K562 (cell line): ENCODE measurements around the gene PDE1A. TPM values are rescaled to one million over a fixed set of nuclear protein-coding genes. Genes with fewer than 3 reads are reported as not detected.

Source experiments
- ATAC-seq: fragments of 200-7000 bp; cut with Tn5 transposase; 3 replicates; pipeline ENCODE4 v1.9.1; 2020; ENCODE audit warnings: moderate library complexity
- BruUV-seq: library from RNA; stranded (reverse); fragments of 400-500 nt; replicated peaks from 2 replicates; lab custom pipeline; 2021; lab: Mats Ljungman, UMichigan
- CTCF ChIA-PET: fragments of 300-600 bp; formaldehyde crosslinking; extraction: SDS; loops from one replicate; lab custom pipeline; 2021; ENCODE audit warnings: low intra/inter-chr PET ratio; lab: Yijun Ruan, JAX
- POLR2A ChIA-PET: fragments of 300-600, 350-650 bp; sonication (Branson Sonifier 250); formaldehyde crosslinking; extraction: SDS; loops from one replicate; lab custom pipeline; 2021; ENCODE audit warnings: antibody characterized with exemption, inconsistent platforms; lab: Yijun Ruan, JAX
- DNase-seq, 4 experiments: peaks; one replicate each; pipeline versions ENCODE4 v3.0.0 to v3.0.0-alpha.2; 2011 to 2018; ENCODE audit warnings: low spot score in 3 of 4, mixed read lengths in 3 of 4; ENCODE audit errors: extremely low read depth in 1 of 4
- FAIRE-seq: peaks from 2 replicates; lab custom pipeline; 2011; peaks lifted over from hg19 to GRCh38; lab: Jason Lieb, UNC
- H2AFZ ChIP-seq: 2 replicates; pipeline ENCODE4 v1.6.0; 2011; ENCODE audit warnings: low read depth, low read length, control low read depth, inconsistent platforms
- H3K27ac ChIP-seq: fragments of 200-600 bp; 3 replicates; pipeline ENCODE4 v1.8.0; 2011; ENCODE audit warnings: low read depth, mild to moderate bottlenecking, control low read depth, inconsistent platforms, low read length, moderate library complexity, mixed read lengths; ENCODE audit errors: extremely low read depth
- H3K27me3 ChIP-seq, 2 experiments: fragments of 300-600 bp in 1 of 2; 2 replicates in 1 of 2; 3 replicates in 1 of 2; pipeline versions ENCODE4 v1.6.0 to v1.8.0; 2011; ENCODE audit warnings: inconsistent platforms in 2 of 2, low read length in 2 of 2, mild to moderate bottlenecking in 1 of 2, mixed read lengths in 1 of 2, moderate library complexity in 1 of 2; ENCODE audit not compliant: control insufficient read depth in 2 of 2, insufficient read depth in 2 of 2
- H3K36me3 ChIP-seq: fragments of 300-600 bp; 3 replicates; pipeline ENCODE4 v1.8.0; 2011; ENCODE audit warnings: mild to moderate bottlenecking, low read length, inconsistent platforms; ENCODE audit not compliant: control insufficient read depth, insufficient read depth
- H3K4me1 ChIP-seq, 2 experiments: fragments of 200-600 bp in 1 of 2; replicated peaks in 1 of 2; 2 replicates in 1 of 2; 3 replicates in 1 of 2; pipeline versions ENCODE4 v1.5.1 to v1.8.0; 2011; ENCODE audit warnings: inconsistent platforms in 2 of 2, low read length in 2 of 2, mild to moderate bottlenecking in 1 of 2, mixed read lengths in 1 of 2, moderate library complexity in 1 of 2; ENCODE audit not compliant: control insufficient read depth in 2 of 2, insufficient read depth in 2 of 2
- H3K4me2 ChIP-seq: 2 replicates; pipeline ENCODE4 v1.6.1; 2011; ENCODE audit warnings: low read length, control low read depth, inconsistent platforms, mixed read lengths; ENCODE audit not compliant: insufficient read depth
- H3K4me3 ChIP-seq: fragments of 200-600 bp; sonication (generic), shearing (Covaris generic); 2 replicates; pipeline ENCODE4 v1.5.1; 2016; ENCODE audit warnings: control low read depth, inconsistent platforms
- H3K79me2 ChIP-seq: fragments of 200-600 bp; 3 replicates; pipeline ENCODE4 v1.8.0; 2011; ENCODE audit warnings: low read length, inconsistent platforms; ENCODE audit not compliant: control insufficient read depth, insufficient read depth
- H3K9ac ChIP-seq, 2 experiments: 2 replicates each; pipeline versions ENCODE4 v1.6.0 to v1.6.1; 2011; ENCODE audit warnings: low read depth in 2 of 2, low read length in 2 of 2, control low read depth in 1 of 2, inconsistent platforms in 1 of 2, mild to moderate bottlenecking in 1 of 2, mixed read lengths in 1 of 2; ENCODE audit not compliant: insufficient read depth in 1 of 2
- H3K9me1 ChIP-seq: one replicate; pipeline ENCODE4 v1.6.0; 2011; ENCODE audit warnings: inconsistent platforms, mild to moderate bottlenecking, low read length, moderate library complexity; ENCODE audit not compliant: control insufficient read depth, insufficient read depth
- H3K9me3 ChIP-seq: replicated peaks from 2 replicates; pipeline ENCODE4 v1.5.1; 2011; ENCODE audit warnings: low read depth, low read length, inconsistent platforms; ENCODE audit not compliant: control insufficient read depth, insufficient read depth
- H4K20me1 ChIP-seq: replicated peaks from 2 replicates; pipeline ENCODE4 v1.6.1; 2011; ENCODE audit warnings: low read length, inconsistent platforms, mixed read lengths; ENCODE audit not compliant: control insufficient read depth, insufficient read depth
- ATF1 ChIP-seq, 2 experiments: fragments of 450-650 bp in 1 of 2; IDR thresholded peaks; 2 replicates each; pipeline ENCODE4 v1.6.1; 2016; ENCODE audit warnings: missing compliant biosample characterization in 1 of 2, missing genetic modification characterization in 1 of 2
- CTCFL ChIP-seq: IDR thresholded peaks from 2 replicates; pipeline ENCODE4 v1.6.1; 2011; ENCODE audit warnings: borderline replicate concordance, low read depth, mild to moderate bottlenecking, moderate library complexity, low read length; ENCODE audit not compliant: insufficient read depth, poor library complexity, severe bottlenecking
- CXXC5 ChIP-seq: fragments of 250-450 bp; sonication (Bioruptor Pico); IDR thresholded peaks from 2 replicates; pipeline ENCODE4 v1.8.0; 2022; ENCODE audit warnings: inconsistent platforms, mild to moderate bottlenecking, moderate library complexity
- DLX4 ChIP-seq: fragments of 250-450 bp; sonication (Bioruptor Pico); IDR thresholded peaks from 2 replicates; pipeline ENCODE4 v1.6.1; 2021; ENCODE audit warnings: mild to moderate bottlenecking
- ILF3 ChIP-seq: fragments of 450-650 bp; IDR thresholded peaks from 2 replicates; pipeline ENCODE4 v1.6.1; 2018; ENCODE audit warnings: antibody characterized with exemption, mild to moderate bottlenecking, moderate library complexity, borderline replicate concordance
- JUND ChIP-seq, 2 experiments: IDR thresholded peaks; 2 replicates in 1 of 2; 3 replicates in 1 of 2; pipeline ENCODE4 v1.6.1; 2011; ENCODE audit warnings: borderline replicate concordance in 2 of 2, low read depth in 2 of 2, low read length in 2 of 2, improper control_type of control experiment in 1 of 2, missing biosample characterization in 1 of 2, missing genetic modification characterization in 1 of 2, missing genetic modification reagents in 1 of 2
- KDM2B ChIP-seq: fragments of 250-450 bp; sonication (Bioruptor Pico); IDR thresholded peaks from 2 replicates; pipeline ENCODE4 v1.8.0; 2021; ENCODE audit warnings: mild to moderate bottlenecking, moderate library complexity
- MEIS2 ChIP-seq: fragments of 450-650 bp; IDR thresholded peaks from 2 replicates; pipeline ENCODE4 v1.6.1; 2014; ENCODE audit warnings: mild to moderate bottlenecking; ENCODE audit not compliant: partially characterized antibody
- NBN ChIP-seq: fragments of 450-650 bp; IDR thresholded peaks from 2 replicates; pipeline ENCODE4 v1.6.1; 2016; ENCODE audit warnings: low read depth, mild to moderate bottlenecking
- NCOA1 ChIP-seq: fragments of 450-650 bp; IDR thresholded peaks from 2 replicates; pipeline ENCODE4 v1.6.1; 2016; ENCODE audit warnings: low read depth
- NR2C2 ChIP-seq, 2 experiments: fragments of 200-800 bp in 1 of 2; sonication (Bioruptor generic) in 1 of 2; sonication (generic) in 1 of 2; formaldehyde crosslinking in 1 of 2; IDR thresholded peaks; 2 replicates each; pipeline versions ENCODE4 v1.6.1 to v1.8.0; 2016 to 2022; ENCODE audit warnings: mild to moderate bottlenecking in 1 of 2, missing compliant biosample characterization in 1 of 2, missing genetic modification characterization in 1 of 2, missing genetic modification reagents in 1 of 2
- RB1 ChIP-seq: fragments of 450-650 bp; IDR thresholded peaks from 2 replicates; pipeline ENCODE4 v1.6.1; 2017; ENCODE audit warnings: low read depth, mild to moderate bottlenecking
- ZNF124 ChIP-seq: sonication (generic); formaldehyde crosslinking; IDR thresholded peaks from 2 replicates; pipeline ENCODE4 v1.8.1; 2022; ENCODE audit warnings: missing genetic modification reagents
- ZNF263 ChIP-seq: sonication (generic); formaldehyde crosslinking; IDR thresholded peaks from 2 replicates; pipeline ENCODE4 v1.8.0; 2022; ENCODE audit warnings: mild to moderate bottlenecking, missing genetic modification reagents, borderline replicate concordance
- ZNF586 ChIP-seq: fragments of 450-650 bp; formaldehyde crosslinking; conservative IDR thresholded peaks from 2 replicates; pipeline ENCODE4 v1.4.0; 2020; ENCODE audit warnings: mild to moderate bottlenecking, moderate library complexity
- in situ Hi-C: fragments of 300-500 bp; cut with MboI; formaldehyde crosslinking; loops from 4 replicates; pipeline ENCODE4 v1.15.0; 2018; ENCODE audit warnings: inconsistent platforms, mixed read lengths
- intact Hi-C: fragments of 100-400 bp; cut with micrococcal nuclease; formaldehyde crosslinking; loops from 2 replicates; pipeline ENCODE4 v1.14.2; 2022
- polyA plus RNA-seq, 8 experiments: library from polyadenylated mRNA; depleted of rRNA in 4 of 8; stranded (reverse) in 5 of 8; unstranded in 3 of 8; fragments of >200 nt; fragmentation: Nextera tagmentation in 2 of 8; fragmentation: Illumina TruSeq in 1 of 8; extraction: Ambion mirVana in 2 of 8; extraction: Trizol in 1 of 8; gene quantifications; 2 replicates each; pipeline versions ENCODE4 v1.2.1 to v1.2.3, GENCODE V29; 2011 to 2014; ENCODE audit warnings: inconsistent platforms in 1 of 8, missing spikeins in 1 of 8
- total RNA-seq, 7 experiments: library from RNA; depleted of rRNA in 6 of 7; stranded (reverse); fragments of >200 nt in 6 of 7; fragmentation: Illumina TruSeq in 2 of 7; extraction: Trizol in 2 of 7; gene quantifications; 2 replicates each; pipeline versions ENCODE4 v1.2.1 to v1.2.3, GENCODE V29; 2011 to 2021; ENCODE audit warnings: low replicate concordance in 1 of 7
- TF ChIP-seq, protein P1 (sequence below), 2 experiments: fragments of 200-800 bp in 1 of 2; sonication (Bioruptor generic) in 1 of 2; sonication (generic) in 1 of 2; formaldehyde crosslinking in 1 of 2; IDR thresholded peaks in 1 of 2; conservative IDR thresholded peaks in 1 of 2; 2 replicates each; pipeline versions ENCODE4 v1.5.0 to v1.6.1; 2016 to 2020; ENCODE audit warnings: missing compliant biosample characterization in 1 of 2, missing genetic modification characterization in 1 of 2, missing genetic modification reagents in 1 of 2
- TF ChIP-seq, protein P2 (sequence below): fragments of 450-650 bp; conservative IDR thresholded peaks from 2 replicates; pipeline ENCODE4 v1.6.1; 2016; ENCODE audit warnings: missing genetic modification characterization, low read depth, mild to moderate bottlenecking, control low read depth, missing compliant biosample characterization

The PDE1A gene
- total and polyA plus RNA-seq, 9 of the 15 experiments (the other 6 are each of a cell fraction or from before 2014, with no cell fraction given), result 0.14 to 0.91 (median 0.32) TPM

GRCh38 chr2:182384860-182385259 is 42.0 kb downstream of the PDE1A start:
- no peak overlapping the region for H3K9ac ChIP-seq
- H3K4me3 ChIP-seq, result no peak overlapping the region
- H4K20me1 ChIP-seq, result no peaks in the 10 kb centered on the region
- H2AFZ ChIP-seq, result no peak overlapping the region
- no peaks in the 10 kb centered on the region for H3K9me1 ChIP-seq
- ATAC-seq (no peak), DNase-seq (no peak), FAIRE-seq (no peak)
- H3K27ac ChIP-seq, result no peak overlapping the region
- no TSS peak for BruUV-seq
- ChIA-PET CTCF (no interaction called here), POLR2A (no interaction called here)
- no peaks in the 10 kb centered on the region for H3K27me3 ChIP-seq
- H3K4me2 ChIP-seq, result no peak overlapping the region
- in situ Hi-C loops, result no loop called here
- H3K9me3 ChIP-seq, result no peaks in the 10 kb centered on the region
- no peaks in the 10 kb centered on the region for H3K36me3 ChIP-seq
- intact Hi-C loops, result no loop called here
- no peaks in the 10 kb centered on the region for H3K79me2 ChIP-seq
- no peaks in the 10 kb centered on the region for H3K4me1 ChIP-seq
- TF ChIP-seq NCOA1 (no peak), CXXC5 (no peak), ZNF263 (CRISPR knock-in tag) (no peak), RB1 (no peak), NBN (no peak), ZNF586 (no peak), MEIS2 (no peak), ATF1 (CRISPR knock-in tag; IDR thresholded peaks at IDR 0.05) (no peak), ATF1 (tag; IDR thresholded peaks at IDR 0.05) (no peak), CTCFL (no peak), ILF3 (no peak), NR2C2 (CRISPR knock-in tag; IDR thresholded peaks at IDR 0.05) (no peak), NR2C2 (tag; IDR thresholded peaks at IDR 0.05) (no peak), ZNF124 (no peak), KDM2B (CRISPR knock-in tag) (no peak), JUND (IDR thresholded peaks at IDR 0.05; ENCODE audit: borderline replicate concordance, low read depth, low read length) (no peak), JUND (tag; IDR thresholded peaks at IDR 0.05; ENCODE audit: borderline replicate concordance, low read depth, low read length) (no peak), DLX4 (no peak)
- TF ChIP-seq, protein P1, sequence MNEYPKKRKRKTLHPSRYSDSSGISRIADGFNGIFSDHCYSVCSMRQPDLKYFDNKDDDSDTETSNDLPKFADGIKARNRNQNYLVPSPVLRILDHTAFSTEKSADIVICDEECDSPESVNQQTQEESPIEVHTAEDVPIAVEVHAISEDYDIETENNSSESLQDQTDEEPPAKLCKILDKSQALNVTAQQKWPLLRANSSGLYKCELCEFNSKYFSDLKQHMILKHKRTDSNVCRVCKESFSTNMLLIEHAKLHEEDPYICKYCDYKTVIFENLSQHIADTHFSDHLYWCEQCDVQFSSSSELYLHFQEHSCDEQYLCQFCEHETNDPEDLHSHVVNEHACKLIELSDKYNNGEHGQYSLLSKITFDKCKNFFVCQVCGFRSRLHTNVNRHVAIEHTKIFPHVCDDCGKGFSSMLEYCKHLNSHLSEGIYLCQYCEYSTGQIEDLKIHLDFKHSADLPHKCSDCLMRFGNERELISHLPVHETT (CRISPR knock-in tag; conservative IDR thresholded peaks at IDR 0.05 in 1 of 2, IDR thresholded peaks at IDR 0.05 in 1 of 2), result no peak
- TF ChIP-seq, protein P2, sequence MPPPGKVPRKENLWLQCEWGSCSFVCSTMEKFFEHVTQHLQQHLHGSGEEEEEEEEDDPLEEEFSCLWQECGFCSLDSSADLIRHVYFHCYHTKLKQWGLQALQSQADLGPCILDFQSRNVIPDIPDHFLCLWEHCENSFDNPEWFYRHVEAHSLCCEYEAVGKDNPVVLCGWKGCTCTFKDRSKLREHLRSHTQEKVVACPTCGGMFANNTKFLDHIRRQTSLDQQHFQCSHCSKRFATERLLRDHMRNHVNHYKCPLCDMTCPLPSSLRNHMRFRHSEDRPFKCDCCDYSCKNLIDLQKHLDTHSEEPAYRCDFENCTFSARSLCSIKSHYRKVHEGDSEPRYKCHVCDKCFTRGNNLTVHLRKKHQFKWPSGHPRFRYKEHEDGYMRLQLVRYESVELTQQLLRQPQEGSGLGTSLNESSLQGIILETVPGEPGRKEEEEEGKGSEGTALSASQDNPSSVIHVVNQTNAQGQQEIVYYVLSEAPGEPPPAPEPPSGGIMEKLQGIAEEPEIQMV (tag), result no peak
